Measurements from ENCODE around the gene TTLL5.

The TTLL5 gene

GRCh38 chr14:75727124-75727523, 66.1 kb downstream of the TTLL5 start:
- TF ChIP-seq CTCF (conservative IDR thresholded peaks at IDR 0.05; ENCODE audit: low read depth): no peak
- POLR2A ChIA-PET (ENCODE audit: low non-redundant PET): no interaction called here
- no peak for DNase-seq (ENCODE audit: low spot score)
- no peak overlapping the region for H3K27ac ChIP-seq
- CTCF ChIA-PET: interaction anchor here (1.3 kb wide), 1 partner anchor 18 kb away, joined by 4 read pairs; no protein-coding TSS in a partner anchor

GRCh38 chr14:75732888-75733287, 71.8 kb downstream of the TTLL5 start:
- POLR2A ChIA-PET (ENCODE audit: low non-redundant PET): no interaction called here
- TF ChIP-seq CTCF (conservative IDR thresholded peaks at IDR 0.05; ENCODE audit: low read depth): no peak
- CTCF ChIA-PET: no interaction called here
- H3K27ac ChIP-seq: no peak overlapping the region
- no peak for DNase-seq (ENCODE audit: low spot score)

- ChIA-PET CTCF (no interaction called here), POLR2A (ENCODE audit: low non-redundant PET) (no interaction called here)
- H3K27ac ChIP-seq: no peak overlapping the region
- no peak for TF ChIP-seq CTCF (conservative IDR thresholded peaks at IDR 0.05; ENCODE audit: low read depth)
- no peak for DNase-seq (ENCODE audit: low spot score)
Observed at GRCh38 chr14:75734854-75735253, 73.8 kb downstream of the TTLL5 start.

- TF ChIP-seq CTCF (conservative IDR thresholded peaks at IDR 0.05; ENCODE audit: low read depth): no peak
- ChIA-PET CTCF (interaction anchor here (0.9 to 1.2 kb wide), 3 partner anchors 11 to 27 kb away, joined by 3 read pairs; no protein-coding TSS in a partner anchor), POLR2A (ENCODE audit: low non-redundant PET) (no interaction called here)
- no peak overlapping the region for H3K27ac ChIP-seq
- no peak for DNase-seq (ENCODE audit: low spot score)
Observed at GRCh38 chr14:75736845-75737485, 75.9 kb downstream of the TTLL5 start.

GRCh38 chr14:75738192-75738591, 77.1 kb downstream of the TTLL5 start:
- POLR2A ChIA-PET (ENCODE audit: low non-redundant PET): no interaction called here
- CTCF ChIA-PET: no interaction called here
- TF ChIP-seq CTCF (conservative IDR thresholded peaks at IDR 0.05; ENCODE audit: low read depth): no peak
- no peak for DNase-seq (ENCODE audit: low spot score)
- H3K27ac ChIP-seq: no peak overlapping the region

- TF ChIP-seq CTCF (conservative IDR thresholded peaks at IDR 0.05; ENCODE audit: low read depth): no peak
- ChIA-PET POLR2A (ENCODE audit: low non-redundant PET) (no interaction called here), CTCF (no interaction called here)
- no peak overlapping the region for H3K27ac ChIP-seq
- no peak for DNase-seq (ENCODE audit: low spot score)
Observed at GRCh38 chr14:75742867-75743266, 81.8 kb downstream of the TTLL5 start.
